ENCODE measurements around the gene SP2.

Gene SP2

DNA sequence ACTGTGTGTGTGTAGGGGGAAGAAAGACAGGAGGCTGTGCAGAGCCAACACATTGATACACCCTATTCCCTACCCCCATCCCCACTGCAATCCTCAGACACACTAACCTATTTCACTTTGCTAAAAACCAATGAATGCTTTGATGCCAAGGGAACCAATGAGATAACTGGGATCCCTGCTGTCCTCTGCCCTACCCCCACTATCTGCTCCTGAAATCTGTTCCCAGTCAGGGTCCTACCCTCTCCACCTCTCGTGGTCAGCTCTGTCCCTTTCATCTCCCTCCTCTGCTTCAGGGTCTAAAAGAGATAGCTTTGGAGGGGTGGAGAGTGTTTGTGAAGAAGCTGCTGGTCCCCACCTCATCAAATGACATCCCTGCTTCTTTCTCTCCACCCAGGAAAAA is 26.0 kb upstream of the SP2 start:
- H3K4me3 ChIP-seq (replicated peaks; ENCODE audit: low read depth, low read length), result no peak overlapping the region
- no peak for DNase-seq (ENCODE audit: low read depth)
- TF ChIP-seq, protein P1, sequence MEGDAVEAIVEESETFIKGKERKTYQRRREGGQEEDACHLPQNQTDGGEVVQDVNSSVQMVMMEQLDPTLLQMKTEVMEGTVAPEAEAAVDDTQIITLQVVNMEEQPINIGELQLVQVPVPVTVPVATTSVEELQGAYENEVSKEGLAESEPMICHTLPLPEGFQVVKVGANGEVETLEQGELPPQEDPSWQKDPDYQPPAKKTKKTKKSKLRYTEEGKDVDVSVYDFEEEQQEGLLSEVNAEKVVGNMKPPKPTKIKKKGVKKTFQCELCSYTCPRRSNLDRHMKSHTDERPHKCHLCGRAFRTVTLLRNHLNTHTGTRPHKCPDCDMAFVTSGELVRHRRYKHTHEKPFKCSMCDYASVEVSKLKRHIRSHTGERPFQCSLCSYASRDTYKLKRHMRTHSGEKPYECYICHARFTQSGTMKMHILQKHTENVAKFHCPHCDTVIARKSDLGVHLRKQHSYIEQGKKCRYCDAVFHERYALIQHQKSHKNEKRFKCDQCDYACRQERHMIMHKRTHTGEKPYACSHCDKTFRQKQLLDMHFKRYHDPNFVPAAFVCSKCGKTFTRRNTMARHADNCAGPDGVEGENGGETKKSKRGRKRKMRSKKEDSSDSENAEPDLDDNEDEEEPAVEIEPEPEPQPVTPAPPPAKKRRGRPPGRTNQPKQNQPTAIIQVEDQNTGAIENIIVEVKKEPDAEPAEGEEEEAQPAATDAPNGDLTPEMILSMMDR (IDR thresholded peaks at IDR 0.05; ENCODE audit: low read length, missing control alignments), result no peak

DNA sequence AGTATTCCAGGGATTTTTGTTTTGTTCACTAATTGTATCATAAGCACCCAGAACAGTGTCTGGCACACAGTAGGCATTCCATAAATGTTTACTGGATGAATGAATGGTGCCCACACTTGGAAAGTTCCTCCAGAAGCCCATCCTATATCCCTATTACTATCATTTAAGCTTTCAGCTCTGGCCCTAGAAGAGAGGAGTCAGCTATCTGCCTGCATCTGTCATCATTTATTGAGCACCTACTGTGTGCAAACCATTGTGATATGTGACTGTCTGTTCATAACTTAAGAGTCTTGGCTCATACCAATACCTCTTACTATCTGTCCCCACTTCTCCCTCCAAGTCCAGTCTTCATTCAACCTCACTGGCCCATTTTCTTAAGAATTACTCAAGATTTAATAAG is 25.0 kb upstream of the SP2 start:
- DNase-seq (ENCODE audit: low read depth), result no peak
- TF ChIP-seq, protein P1 (IDR thresholded peaks at IDR 0.05; ENCODE audit: low read length, missing control alignments), result no peak
- no peak overlapping the region for H3K4me3 ChIP-seq (replicated peaks; ENCODE audit: low read depth, low read length)

DNA sequence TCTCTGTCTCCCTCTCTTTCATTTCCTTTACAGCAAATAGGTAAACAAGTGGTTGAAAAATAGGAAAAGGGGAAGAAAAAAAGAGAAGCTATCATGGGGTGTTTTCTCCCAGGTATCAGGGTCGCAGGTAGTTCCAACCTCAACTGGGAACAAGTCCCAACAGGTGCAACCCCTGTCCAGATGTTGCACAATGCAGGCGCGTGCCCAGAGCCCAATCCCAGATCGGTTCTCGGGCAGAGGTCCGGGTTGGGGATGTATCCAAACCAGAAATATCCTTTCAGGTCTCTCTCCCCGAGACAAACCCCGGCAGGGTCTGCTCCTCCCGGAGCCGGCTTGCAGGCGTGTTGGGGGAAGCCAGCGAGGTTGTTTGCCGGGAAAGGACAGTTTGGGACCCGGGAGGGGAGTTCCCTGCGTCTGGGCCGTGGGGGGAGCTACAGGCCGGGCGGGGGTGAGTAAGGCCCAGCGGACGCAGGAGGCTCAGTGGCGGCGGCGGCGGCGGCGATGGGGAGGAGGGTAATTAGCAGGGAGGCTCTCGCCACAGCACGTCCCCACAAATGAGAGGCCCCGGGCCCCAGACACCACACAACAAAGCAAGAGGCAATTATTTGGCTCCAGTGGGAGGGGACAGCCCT is 23.9 kb upstream of the SP2 start:
- TF ChIP-seq, protein P1 (IDR thresholded peaks at IDR 0.05; ENCODE audit: low read length, missing control alignments), result no peak
- no peak for DNase-seq (ENCODE audit: low read depth)
- H3K4me3 ChIP-seq (replicated peaks; ENCODE audit: low read depth, low read length), result no peak overlapping the region

DNA sequence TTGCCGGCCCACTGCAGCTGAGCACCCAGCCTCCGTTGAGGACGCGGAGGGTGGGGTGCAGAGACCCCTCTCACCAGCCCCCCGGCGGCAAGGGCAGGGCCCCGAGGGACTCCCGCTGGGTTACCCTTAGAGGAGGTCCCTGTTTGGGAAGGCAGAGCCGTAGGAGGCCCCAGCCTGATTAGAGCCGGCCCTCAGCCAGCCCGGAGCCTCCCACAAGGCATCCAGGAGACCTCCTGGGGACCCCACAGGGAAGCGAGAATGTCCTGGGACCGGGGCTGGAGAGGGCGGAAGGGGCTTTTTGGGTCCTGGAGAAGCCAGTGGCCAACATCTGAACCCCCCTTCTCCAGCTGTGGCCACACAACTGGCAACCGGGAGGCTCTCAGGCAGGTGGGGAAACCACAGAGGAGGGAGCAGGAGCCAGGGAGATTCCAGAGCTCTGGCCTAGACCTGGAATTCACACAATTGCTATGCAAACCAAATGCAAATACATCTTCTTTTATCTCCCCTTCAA is 23.3 kb upstream of the SP2 start:
- no peak for DNase-seq (ENCODE audit: low read depth)
- TF ChIP-seq, protein P1 (IDR thresholded peaks at IDR 0.05; ENCODE audit: low read length, missing control alignments), result no peak
- no peak overlapping the region for H3K4me3 ChIP-seq (replicated peaks; ENCODE audit: low read depth, low read length)

DNA sequence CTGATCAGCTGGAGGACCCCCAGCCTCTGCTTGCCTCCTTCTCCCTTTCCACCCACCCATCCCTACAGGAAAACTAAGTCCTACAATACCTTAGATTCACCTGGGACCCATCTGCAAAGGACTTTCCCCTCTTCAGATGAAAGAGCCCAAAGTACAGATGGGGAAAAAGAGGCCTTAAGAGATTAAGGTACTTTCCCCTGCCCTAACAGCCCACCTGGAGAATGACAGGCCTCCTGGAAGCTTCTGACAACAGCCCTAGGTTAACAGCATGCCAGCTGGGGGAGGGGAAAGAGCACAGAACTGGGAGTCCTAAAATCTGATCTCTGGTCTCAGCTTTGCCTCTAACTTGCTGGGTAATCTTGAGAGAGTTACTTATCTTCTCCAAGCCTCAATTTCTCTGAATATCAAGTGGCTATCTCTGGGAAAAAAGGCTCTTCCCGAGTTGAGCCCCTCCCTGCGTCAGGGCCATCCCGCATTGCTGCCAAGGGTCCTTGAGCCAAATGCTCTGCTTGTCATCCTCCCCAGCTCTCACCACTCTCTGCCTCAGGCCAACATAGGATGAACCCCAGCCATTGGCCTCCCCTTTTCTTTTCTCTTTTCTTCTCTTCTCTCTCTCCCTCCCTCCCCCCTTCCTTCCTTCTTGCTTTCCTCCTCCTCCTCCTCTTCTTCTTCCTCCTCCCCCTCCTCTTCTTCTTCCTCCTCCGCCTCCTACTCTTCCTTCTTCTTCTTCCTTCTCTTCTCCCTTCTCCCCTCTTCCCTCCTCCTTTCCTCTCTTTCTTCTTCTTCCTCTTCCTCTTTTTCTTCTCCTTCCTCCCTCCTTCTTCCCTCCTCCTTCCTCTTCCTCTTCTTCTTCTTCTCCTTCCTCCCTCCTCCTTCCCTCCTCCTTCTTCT is 22.6 kb upstream of the SP2 start:
- H3K4me3 ChIP-seq (replicated peaks; ENCODE audit: low read depth, low read length), result no peak overlapping the region
- DNase-seq (ENCODE audit: low read depth), result no peak
- TF ChIP-seq, protein P1 (IDR thresholded peaks at IDR 0.05; ENCODE audit: low read length, missing control alignments), result no peak

DNA sequence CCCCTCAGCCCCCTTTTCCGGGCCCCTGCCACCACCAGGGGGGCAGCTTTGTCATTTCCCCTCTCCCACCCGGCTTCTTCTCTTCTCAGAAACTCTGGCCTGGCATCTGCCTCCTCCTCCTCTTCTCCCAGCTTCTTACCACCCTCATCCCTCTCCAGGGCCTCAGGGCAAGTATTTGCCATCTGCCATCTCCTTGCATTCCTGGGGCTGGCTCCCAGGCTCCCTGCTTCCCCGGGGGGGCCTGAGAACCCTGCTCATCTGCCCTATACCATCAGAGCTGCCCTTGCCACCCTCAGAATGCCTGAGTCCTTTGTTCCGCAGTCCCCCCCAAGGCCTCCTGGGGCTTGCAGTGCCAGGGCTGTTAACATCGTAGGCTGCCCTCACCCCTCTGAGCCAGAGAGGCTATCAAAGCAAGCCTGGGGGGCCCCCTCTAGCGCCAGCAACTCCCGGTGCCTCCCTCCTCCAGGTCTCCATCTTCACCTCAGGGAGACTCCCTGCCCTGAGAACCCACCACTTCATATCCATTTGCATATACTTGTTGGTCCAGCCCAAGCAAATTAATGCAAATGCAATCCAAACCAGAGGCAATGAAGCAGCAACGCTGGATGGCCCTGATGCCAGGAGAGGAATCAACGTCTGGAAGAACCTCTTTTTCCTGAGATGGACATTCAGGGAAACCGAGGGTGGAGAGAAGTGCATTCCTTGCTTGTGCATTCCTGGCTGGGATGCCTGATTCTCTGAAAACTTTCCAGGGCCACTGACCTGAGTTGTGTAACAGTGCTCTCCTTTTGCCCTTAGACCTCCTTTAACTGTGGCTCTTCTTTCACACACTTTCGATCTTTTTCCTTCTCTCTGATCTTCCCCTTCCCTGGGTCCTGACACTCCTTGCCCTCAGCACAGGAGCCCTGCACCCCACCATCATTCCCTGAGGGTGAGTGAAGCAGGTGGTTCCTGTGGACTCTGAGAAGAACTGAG is 20.7 kb upstream of the SP2 start:
- TF ChIP-seq, protein P1 (IDR thresholded peaks at IDR 0.05; ENCODE audit: low read length, missing control alignments), result no peak
- DNase-seq (ENCODE audit: low read depth), result no peak
- H3K4me3 ChIP-seq (replicated peaks; ENCODE audit: low read depth, low read length), result no peak overlapping the region
